ENCODE measurements around the gene MUTYH. TPM values are rescaled to one million over a fixed set of nuclear protein-coding genes. Genes with fewer than 3 reads are reported as not detected.

Gene MUTYH
- total and polyA plus RNA-seq, 2 of the 8 experiments (the other 6 are each of a cell fraction or from before 2014, with no cell fraction given), result 51.9 to 65.7 TPM

DNA sequence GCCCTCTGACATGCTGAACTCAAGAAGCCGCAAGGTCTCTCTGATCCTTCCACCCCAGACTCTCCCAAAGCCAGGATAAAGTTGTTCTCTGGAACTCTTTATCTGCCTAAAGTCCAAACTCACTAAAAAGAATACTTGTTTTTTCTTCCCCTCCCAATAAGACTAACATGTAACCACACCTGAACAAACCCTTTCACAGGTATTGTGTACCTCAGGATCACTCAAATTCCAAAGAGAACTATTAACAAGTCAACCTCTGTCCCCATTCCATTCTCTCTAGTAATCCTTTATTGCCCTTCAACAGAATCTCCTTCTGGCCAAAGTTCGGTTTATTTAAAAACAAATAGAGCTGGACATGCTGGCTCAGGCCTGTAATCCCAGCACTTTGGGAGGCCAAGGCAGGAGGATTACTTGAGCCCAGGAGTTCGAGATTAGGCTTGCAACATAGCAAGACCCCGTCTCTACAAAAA, 4.3 kb downstream of the MUTYH start (continued):
- TF ChIP-seq, protein P1, sequence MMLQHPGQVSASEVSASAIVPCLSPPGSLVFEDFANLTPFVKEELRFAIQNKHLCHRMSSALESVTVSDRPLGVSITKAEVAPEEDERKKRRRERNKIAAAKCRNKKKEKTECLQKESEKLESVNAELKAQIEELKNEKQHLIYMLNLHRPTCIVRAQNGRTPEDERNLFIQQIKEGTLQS (IDR thresholded peaks at IDR 0.05; ENCODE audit: insufficient read depth, low read depth, low read length), result no peak
- no peak for TF ChIP-seq CBX8 (IDR thresholded peaks at IDR 0.05; ENCODE audit: borderline replicate concordance, low read depth, low read length)
- TF ChIP-seq KDM1A (IDR thresholded peaks at IDR 0.05; ENCODE audit: borderline replicate concordance, low read length), result no peak
- TF ChIP-seq SAP30 (IDR thresholded peaks at IDR 0.05; ENCODE audit: insufficient read depth, insufficient replicate concordance, low read length), result no peak
